HT1080 (cell line): ENCODE data around the gene C1QL1. TPM values are rescaled to one million over a fixed set of nuclear protein-coding genes. Genes with fewer than 3 reads are reported as not detected.
A peak's percentile ranks its signal among the peaks of the same experiment; 100 is the strongest.

Experiments used
- DNase-seq: peaks from one replicate; pipeline ENCODE4 v3.0.0-alpha.2; 2015; ENCODE audit warnings: low read depth
- total RNA-seq: library from RNA; depleted of rRNA; stranded (reverse); fragments of >200 nt; shearing (Covaris generic); gene quantifications from 2 replicates; pipeline ENCODE4 v1.2.3, GENCODE V29; 2014

Gene C1QL1
- total RNA-seq, 1 experiment from 2014 or later = 3.6 TPM

GRCh38 chr17:44989552-44990138 lies 21.5 kb upstream of the C1QL1 start:
- DNase-seq = no peak

- DNase-seq = no peak
Measured at GRCh38 chr17:44988044-44988942, 20.2 kb upstream of the C1QL1 start.

- no peak for DNase-seq
Measured at GRCh38 chr17:44983563-44983962, 15.5 kb upstream of the C1QL1 start.

- no peak for DNase-seq
Measured at GRCh38 chr17:44982113-44982702, 14.1 kb upstream of the C1QL1 start.

GRCh38 chr17:44981221-44981968 lies 13.3 kb upstream of the C1QL1 start:
- peak; percentile 64 for DNase-seq

GRCh38 chr17:44979426-44979995 lies 11.4 kb upstream of the C1QL1 start:
- DNase-seq = no peak

GRCh38 chr17:44978807-44979206 lies 10.7 kb upstream of the C1QL1 start:
- no peak for DNase-seq

GRCh38 chr17:44977814-44978550 lies 9.9 kb upstream of the C1QL1 start:
- DNase-seq = no peak

GRCh38 chr17:44977065-44977464 lies 9.0 kb upstream of the C1QL1 start:
- no peak for DNase-seq

- DNase-seq = no peak
Measured at GRCh38 chr17:44976206-44976605, 8.1 kb upstream of the C1QL1 start.

- peak; percentile 91 for DNase-seq
Measured at GRCh38 chr17:44972953-44973352, 4.8 kb upstream of the C1QL1 start.

GRCh38 chr17:44971776-44972483 lies 3.8 kb upstream of the C1QL1 start:
- DNase-seq = peak; percentile 73

GRCh38 chr17:44970136-44970741 lies 2.1 kb upstream of the C1QL1 start:
- DNase-seq = no peak

- DNase-seq = no peak
Measured at GRCh38 chr17:44969144-44969780, 1.2 kb upstream of the C1QL1 start.

GRCh38 chr17:44967907-44968224 lies 237 bp downstream of the C1QL1 start:
- DNase-seq = no peak

GRCh38 chr17:44967026-44967906 lies 837 bp downstream of the C1QL1 start:
- no peak for DNase-seq

- DNase-seq = no peak
Measured at GRCh38 chr17:44966348-44967025, 1.6 kb downstream of the C1QL1 start.
